ENCODE data around the gene ATIC.
"Not testable (repeated sequence)": the region's sequence is repeated elsewhere in the genome, so short reads cannot be mapped to it uniquely, and the experiment has no call there.

ATIC gene

GRCh38 chr2:215316336-215316735 lies 4.5 kb downstream of the ATIC start:
- DNase-seq = no peak

GRCh38 chr2:215319500-215319899 lies 7.6 kb downstream of the ATIC start:
- DNase-seq = no peak

- no peak for DNase-seq
These were observed 8.2 kb downstream of the ATIC start for GRCh38 chr2:215320102-215320501.

- DNase-seq = no peak
These were observed 8.8 kb downstream of the ATIC start for GRCh38 chr2:215320679-215321078.

- DNase-seq = no peak
These were observed 13.0 kb downstream of the ATIC start for GRCh38 chr2:215324811-215325210.

- DNase-seq = no peak
These were observed 16.2 kb downstream of the ATIC start for GRCh38 chr2:215328066-215328465.

GRCh38 chr2:215332872-215333595 lies 21.2 kb downstream of the ATIC start:
- DNase-seq = no peak

GRCh38 chr2:215338883-215339679 lies 27.2 kb downstream of the ATIC start:
- DNase-seq = no peak

GRCh38 chr2:215347878-215348277 lies 36.0 kb downstream of the ATIC start:
- DNase-seq = no peak

- no peak for DNase-seq
These were observed 40.7 kb downstream of the ATIC start for GRCh38 chr2:215352602-215353001.

GRCh38 chr2:215354771-215355695 lies 43.2 kb downstream of the ATIC start:
- DNase-seq = no peak

- DNase-seq = no peak
These were observed 43.9 kb downstream of the ATIC start for GRCh38 chr2:215355801-215356200.

GRCh38 chr2:215356334-215356947 lies 44.6 kb downstream of the ATIC start:
- DNase-seq = no peak

- DNase-seq = no peak
These were observed 45.1 kb downstream of the ATIC start for GRCh38 chr2:215356948-215357461.

GRCh38 chr2:215357660-215358059 lies 45.8 kb downstream of the ATIC start:
- no peak for DNase-seq

- DNase-seq = no peak
These were observed 46.5 kb downstream of the ATIC start for GRCh38 chr2:215358312-215358845.

- no peak for DNase-seq
These were observed 47.2 kb downstream of the ATIC start for GRCh38 chr2:215358891-215359575.

GRCh38 chr2:215359576-215359922 lies 47.7 kb downstream of the ATIC start:
- DNase-seq = no peak

- DNase-seq = not testable (repeated sequence)
These were observed 48.2 kb downstream of the ATIC start for GRCh38 chr2:215360059-215360458.

GRCh38 chr2:215360596-215360995 lies 48.7 kb downstream of the ATIC start:
- DNase-seq = no peak

- no peak for DNase-seq
These were observed 49.5 kb downstream of the ATIC start for GRCh38 chr2:215361211-215361875.
